ENCODE measurements around the gene NOC4L.

Gene NOC4L

GRCh38 chr12:132165584-132165983, 21.3 kb downstream of the NOC4L start:
- H3K9ac ChIP-seq (ENCODE audit: low read length), result no peak overlapping the region
- no peak overlapping the region for H3K4me3 ChIP-seq (ENCODE audit: low read depth, low read length)
- no peaks in the 10 kb centered on the region for H3K4me1 ChIP-seq (ENCODE audit: control insufficient read depth, insufficient read depth, low read length)
- peaks cover 3% of the 10 kb centered on the region; the same call in 1 of the 2 replicates for H3K9me3 ChIP-seq (ENCODE audit: control insufficient read depth, insufficient read depth, low read depth, low read length)
- no peak overlapping the region for H3K27ac ChIP-seq (ENCODE audit: low read depth, low read length)
- H3K27me3 ChIP-seq (ENCODE audit: control insufficient read depth, insufficient read depth, low read length), result peaks cover 62% of the 10 kb centered on the region
- no peaks in the 10 kb centered on the region for H3K36me3 ChIP-seq (ENCODE audit: control insufficient read depth, insufficient read depth, low read length)

- no peak overlapping the region for H3K27ac ChIP-seq (ENCODE audit: low read depth, low read length)
- H3K4me1 ChIP-seq (ENCODE audit: control insufficient read depth, insufficient read depth, low read length), result no peaks in the 10 kb centered on the region
- no peak overlapping the region for H3K9ac ChIP-seq (ENCODE audit: low read length)
- H3K36me3 ChIP-seq (ENCODE audit: control insufficient read depth, insufficient read depth, low read length), result no peaks in the 10 kb centered on the region
- H3K4me3 ChIP-seq (ENCODE audit: low read depth, low read length), result no peak overlapping the region
- H3K27me3 ChIP-seq (ENCODE audit: control insufficient read depth, insufficient read depth, low read length), result peaks cover 63% of the 10 kb centered on the region
- peaks cover 3% of the 10 kb centered on the region; the same call in 1 of the 2 replicates for H3K9me3 ChIP-seq (ENCODE audit: control insufficient read depth, insufficient read depth, low read depth, low read length)
Measured at GRCh38 chr12:132166093-132166492, 21.8 kb downstream of the NOC4L start.

DNA sequence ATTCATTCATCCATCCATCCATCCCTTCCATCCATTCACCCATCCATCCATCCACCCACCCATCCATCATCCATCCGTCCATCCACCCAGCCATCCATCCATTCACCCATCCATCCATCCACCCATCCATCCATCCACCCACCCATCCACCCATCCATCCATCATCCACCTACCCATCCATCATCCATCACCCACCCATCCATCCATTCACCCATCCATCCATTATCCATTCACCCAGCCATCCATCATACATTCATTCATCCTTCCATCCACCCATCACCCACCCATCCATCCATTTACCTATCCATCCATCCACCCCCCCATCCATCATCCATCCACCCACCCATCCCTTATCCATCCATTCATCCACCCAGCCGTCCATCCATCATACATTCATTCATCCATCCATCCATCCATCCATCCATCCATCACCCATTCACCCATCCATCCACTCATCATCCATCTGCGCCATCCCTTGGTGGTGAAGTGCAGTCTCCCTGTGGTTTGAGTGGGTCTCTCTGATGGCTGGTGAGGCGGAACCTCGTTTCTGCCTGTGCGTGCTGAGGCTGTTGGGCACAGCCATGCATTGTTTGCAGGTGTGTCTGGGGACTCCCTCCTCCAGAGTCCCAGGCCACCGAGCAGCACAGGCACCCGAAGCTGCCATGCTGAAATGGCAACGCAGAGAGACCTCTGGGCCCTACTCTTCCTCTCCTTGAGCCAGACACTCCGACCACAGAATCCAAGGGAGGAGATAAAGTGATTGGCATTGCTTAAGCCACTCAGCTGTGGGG, 22.7 kb downstream of the NOC4L start:
- Histone ChIP-seq H3K4me1 (ENCODE audit: control insufficient read depth, insufficient read depth, low read length) (no peaks in the 10 kb centered on the region), H3K4me3 (ENCODE audit: low read depth, low read length) (no peak overlapping the region), H3K36me3 (ENCODE audit: control insufficient read depth, insufficient read depth, low read length) (no peaks in the 10 kb centered on the region), H3K27me3 (ENCODE audit: control insufficient read depth, insufficient read depth, low read length) (peaks cover 61% of the 10 kb centered on the region), H3K9me3 (ENCODE audit: control insufficient read depth, insufficient read depth, low read depth, low read length) (peaks cover 3% of the 10 kb centered on the region; the same call in 1 of the 2 replicates), H3K9ac (ENCODE audit: low read length) (no peak overlapping the region), H3K27ac (ENCODE audit: low read depth, low read length) (no peak overlapping the region)

GRCh38 chr12:132167611-132168310, 23.5 kb downstream of the NOC4L start:
- peaks cover 3% of the 10 kb centered on the region; the same call in 1 of the 2 replicates for H3K9me3 ChIP-seq (ENCODE audit: control insufficient read depth, insufficient read depth, low read depth, low read length)
- no peaks in the 10 kb centered on the region for H3K36me3 ChIP-seq (ENCODE audit: control insufficient read depth, insufficient read depth, low read length)
- H3K9ac ChIP-seq (ENCODE audit: low read length), result no peak overlapping the region
- H3K27me3 ChIP-seq (ENCODE audit: control insufficient read depth, insufficient read depth, low read length), result peaks cover 60% of the 10 kb centered on the region
- H3K4me3 ChIP-seq (ENCODE audit: low read depth, low read length), result no peak overlapping the region
- no peak overlapping the region for H3K27ac ChIP-seq (ENCODE audit: low read depth, low read length)
- no peaks in the 10 kb centered on the region for H3K4me1 ChIP-seq (ENCODE audit: control insufficient read depth, insufficient read depth, low read length)

GRCh38 chr12:132168311-132169031, 24.2 kb downstream of the NOC4L start:
- H3K9me3 ChIP-seq (ENCODE audit: control insufficient read depth, insufficient read depth, low read depth, low read length), result peaks cover 3% of the 10 kb centered on the region; the same call in 1 of the 2 replicates
- H3K4me3 ChIP-seq (ENCODE audit: low read depth, low read length), result no peak overlapping the region
- H3K4me1 ChIP-seq (ENCODE audit: control insufficient read depth, insufficient read depth, low read length), result no peaks in the 10 kb centered on the region
- H3K36me3 ChIP-seq (ENCODE audit: control insufficient read depth, insufficient read depth, low read length), result no peaks in the 10 kb centered on the region
- no peak overlapping the region for H3K27ac ChIP-seq (ENCODE audit: low read depth, low read length)
- H3K27me3 ChIP-seq (ENCODE audit: control insufficient read depth, insufficient read depth, low read length), result peaks cover 60% of the 10 kb centered on the region
- no peak overlapping the region for H3K9ac ChIP-seq (ENCODE audit: low read length)

DNA sequence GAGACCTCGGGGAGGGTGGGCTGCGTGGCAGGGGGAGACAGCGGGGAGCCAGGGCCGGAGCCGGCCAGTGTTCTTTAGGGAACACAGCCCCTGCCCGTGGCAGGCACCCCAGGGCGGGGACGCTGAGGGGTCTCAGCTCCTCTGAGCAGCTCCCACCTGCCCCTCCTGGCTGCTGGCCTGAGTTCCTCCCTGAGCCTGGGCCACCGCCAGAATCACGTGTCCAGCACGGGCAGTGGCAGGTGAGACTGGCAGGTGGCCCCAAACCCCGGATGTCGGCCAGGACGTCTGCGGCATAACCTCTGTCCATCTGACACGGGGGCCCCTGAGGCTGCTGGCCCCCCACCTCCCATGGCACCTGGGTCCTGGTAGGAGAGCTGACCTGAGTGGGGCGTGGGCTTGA, 25.1 kb downstream of the NOC4L start:
- no peaks in the 10 kb centered on the region for H3K4me1 ChIP-seq (ENCODE audit: control insufficient read depth, insufficient read depth, low read length)
- H3K36me3 ChIP-seq (ENCODE audit: control insufficient read depth, insufficient read depth, low read length), result no peaks in the 10 kb centered on the region
- H3K27ac ChIP-seq (ENCODE audit: low read depth, low read length), result no peak overlapping the region
- H3K27me3 ChIP-seq (ENCODE audit: control insufficient read depth, insufficient read depth, low read length), result peaks cover 59% of the 10 kb centered on the region
- no peak overlapping the region for H3K9ac ChIP-seq (ENCODE audit: low read length)
- H3K4me3 ChIP-seq (ENCODE audit: low read depth, low read length), result no peak overlapping the region
- peaks cover 3% of the 10 kb centered on the region; the same call in 1 of the 2 replicates for H3K9me3 ChIP-seq (ENCODE audit: control insufficient read depth, insufficient read depth, low read depth, low read length)

DNA sequence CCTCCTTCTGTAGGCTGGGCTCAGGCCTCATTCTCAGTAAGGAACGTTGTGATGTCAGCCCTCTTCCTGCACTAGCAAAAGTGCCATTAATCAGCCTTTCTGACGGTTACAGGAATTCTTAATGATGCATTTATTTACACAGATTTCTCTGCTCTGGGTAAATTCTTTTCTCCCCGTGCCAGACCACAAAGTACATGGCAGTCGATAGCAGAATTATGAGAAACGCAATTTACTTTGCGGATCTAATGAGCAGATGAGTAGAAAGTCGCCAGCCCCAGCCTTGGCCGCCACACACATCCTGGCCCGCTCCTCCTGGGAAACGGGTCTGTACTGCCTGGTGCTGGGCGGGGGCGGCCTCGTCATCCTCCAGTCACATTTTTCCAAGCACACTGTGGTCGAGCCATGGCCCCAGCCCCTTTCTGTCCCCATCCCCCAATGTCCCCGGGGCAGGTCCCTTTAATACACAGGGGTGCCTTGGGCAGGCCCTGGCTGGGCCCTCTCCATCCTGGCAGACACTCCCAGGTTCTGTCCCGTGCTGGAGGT, 25.9 kb downstream of the NOC4L start:
- peaks cover 3% of the 10 kb centered on the region; the same call in 1 of the 2 replicates for H3K9me3 ChIP-seq (ENCODE audit: control insufficient read depth, insufficient read depth, low read depth, low read length)
- no peaks in the 10 kb centered on the region for H3K36me3 ChIP-seq (ENCODE audit: control insufficient read depth, insufficient read depth, low read length)
- H3K4me3 ChIP-seq (ENCODE audit: low read depth, low read length), result no peak overlapping the region
- H3K27ac ChIP-seq (ENCODE audit: low read depth, low read length), result no peak overlapping the region
- peaks cover 65% of the 10 kb centered on the region for H3K27me3 ChIP-seq (ENCODE audit: control insufficient read depth, insufficient read depth, low read length)
- H3K9ac ChIP-seq (ENCODE audit: low read length), result no peak overlapping the region
- H3K4me1 ChIP-seq (ENCODE audit: control insufficient read depth, insufficient read depth, low read length), result no peaks in the 10 kb centered on the region; the same call in 1 of the 2 replicates

DNA sequence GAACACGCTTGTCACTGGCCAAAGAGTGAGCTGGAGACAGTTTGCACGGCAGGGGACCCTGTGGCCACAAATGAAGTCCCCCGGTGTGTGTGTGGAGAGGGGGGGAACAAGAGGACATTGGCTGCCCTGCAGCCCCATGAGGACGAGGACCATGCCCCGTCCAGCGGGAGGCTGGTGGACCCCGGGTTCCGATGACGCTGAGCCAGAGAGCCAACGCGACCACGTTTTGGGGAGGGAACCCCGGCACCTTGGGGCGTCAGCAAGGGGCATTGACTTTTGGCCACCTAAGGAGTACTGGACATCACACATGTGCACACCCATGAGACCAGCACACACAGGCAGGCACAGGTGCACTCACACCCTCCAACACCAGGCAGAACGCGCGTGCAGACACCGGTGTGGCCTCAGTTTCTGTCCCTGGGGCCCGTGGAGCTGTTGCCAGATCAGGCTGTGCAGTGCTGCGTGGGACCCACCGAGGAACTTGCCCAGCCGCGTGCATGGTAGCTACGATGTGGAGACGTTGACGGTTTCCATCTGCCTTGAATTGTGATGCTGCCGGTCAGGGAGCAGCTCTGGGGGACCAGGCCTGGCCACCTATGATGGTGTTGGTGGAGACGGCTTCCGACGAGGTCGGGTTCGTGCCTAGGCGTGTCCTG, 26.5 kb downstream of the NOC4L start:
- H3K27ac ChIP-seq (ENCODE audit: low read depth, low read length), result no peak overlapping the region
- no peak overlapping the region for H3K4me3 ChIP-seq (ENCODE audit: low read depth, low read length)
- no peaks in the 10 kb centered on the region for H3K36me3 ChIP-seq (ENCODE audit: control insufficient read depth, insufficient read depth, low read length)
- H3K9me3 ChIP-seq (ENCODE audit: control insufficient read depth, insufficient read depth, low read depth, low read length), result peaks cover 3% of the 10 kb centered on the region; the same call in 1 of the 2 replicates
- H3K27me3 ChIP-seq (ENCODE audit: control insufficient read depth, insufficient read depth, low read length), result peaks cover 69% of the 10 kb centered on the region
- no peaks in the 10 kb centered on the region; the same call in 1 of the 2 replicates for H3K4me1 ChIP-seq (ENCODE audit: control insufficient read depth, insufficient read depth, low read length)
- no peak overlapping the region for H3K9ac ChIP-seq (ENCODE audit: low read length)

GRCh38 chr12:132171293-132171967, 27.2 kb downstream of the NOC4L start:
- H3K9me3 ChIP-seq (ENCODE audit: control insufficient read depth, insufficient read depth, low read depth, low read length), result no peaks in the 10 kb centered on the region
- H3K9ac ChIP-seq (ENCODE audit: low read length), result no peak overlapping the region
- no peak overlapping the region for H3K27ac ChIP-seq (ENCODE audit: low read depth, low read length)
- H3K27me3 ChIP-seq (ENCODE audit: control insufficient read depth, insufficient read depth, low read length), result peaks cover 69% of the 10 kb centered on the region
- no peak overlapping the region for H3K4me3 ChIP-seq (ENCODE audit: low read depth, low read length)
- no peaks in the 10 kb centered on the region for H3K36me3 ChIP-seq (ENCODE audit: control insufficient read depth, insufficient read depth, low read length)
- H3K4me1 ChIP-seq (ENCODE audit: control insufficient read depth, insufficient read depth, low read length), result no peaks in the 10 kb centered on the region; the same call in 1 of the 2 replicates

GRCh38 chr12:132171968-132172521, 27.8 kb downstream of the NOC4L start:
- Histone ChIP-seq H3K9ac (ENCODE audit: low read length) (no peak overlapping the region), H3K36me3 (ENCODE audit: control insufficient read depth, insufficient read depth, low read length) (no peaks in the 10 kb centered on the region), H3K27me3 (ENCODE audit: control insufficient read depth, insufficient read depth, low read length) (peaks cover 73% of the 10 kb centered on the region), H3K9me3 (ENCODE audit: control insufficient read depth, insufficient read depth, low read depth, low read length) (no peaks in the 10 kb centered on the region), H3K27ac (ENCODE audit: low read depth, low read length) (no peak overlapping the region), H3K4me1 (ENCODE audit: control insufficient read depth, insufficient read depth, low read length) (no peaks in the 10 kb centered on the region; the same call in 1 of the 2 replicates), H3K4me3 (ENCODE audit: low read depth, low read length) (no peak overlapping the region)

Data from HUES6 (cell line).